ENCODE measurements around the gene ATXN10.
"Not testable (repeated sequence)": the region's sequence is repeated elsewhere in the genome, so short reads cannot be mapped to it uniquely, and the experiment has no call there.

Gene ATXN10

DNA sequence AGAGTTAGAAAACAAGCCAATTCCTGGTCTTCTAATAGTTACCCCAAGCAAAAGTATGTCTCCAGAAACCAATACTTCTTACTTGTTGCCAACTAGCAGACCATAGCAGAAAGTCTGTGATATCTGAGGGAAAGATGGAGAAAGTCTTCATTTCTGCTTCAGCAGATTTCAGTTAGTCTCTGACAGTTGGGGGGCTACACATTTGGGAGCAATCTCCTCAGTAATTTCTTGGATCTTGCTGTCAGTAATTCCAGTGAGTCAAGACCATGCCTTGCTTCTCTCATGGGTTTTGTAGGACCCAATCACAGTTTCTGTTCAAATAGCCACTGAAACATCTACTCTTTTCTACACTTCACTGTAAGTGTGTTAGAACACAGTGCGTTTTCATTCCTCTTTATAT, 118.8 kb downstream of the ATXN10 start:
- no peak for DNase-seq

GRCh38 chr22:45793161-45793560, 121.5 kb downstream of the ATXN10 start:
- no peak for DNase-seq

DNA sequence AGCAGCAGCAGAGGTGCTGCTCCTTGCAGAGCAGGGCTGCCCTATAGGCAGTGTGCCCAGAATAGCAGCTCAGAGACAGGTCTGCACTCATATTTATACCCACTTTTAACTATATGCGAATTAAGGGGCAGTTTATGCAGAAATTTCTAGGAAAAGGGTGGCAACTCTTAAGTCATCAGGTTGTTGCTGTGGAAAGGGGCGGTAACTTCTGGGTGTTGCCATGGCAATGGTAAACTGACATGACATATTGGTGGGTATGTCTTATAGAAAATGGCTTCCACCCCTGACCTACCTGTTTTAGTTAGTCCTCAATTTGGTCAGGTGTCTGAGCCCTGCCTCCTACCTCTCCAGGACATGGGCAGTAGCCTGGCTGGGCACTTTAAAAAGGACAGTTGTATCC, 122.3 kb downstream of the ATXN10 start:
- DNase-seq: no peak

- DNase-seq: not testable (repeated sequence)
Measured at GRCh38 chr22:45796009-45796408, 124.4 kb downstream of the ATXN10 start.

DNA sequence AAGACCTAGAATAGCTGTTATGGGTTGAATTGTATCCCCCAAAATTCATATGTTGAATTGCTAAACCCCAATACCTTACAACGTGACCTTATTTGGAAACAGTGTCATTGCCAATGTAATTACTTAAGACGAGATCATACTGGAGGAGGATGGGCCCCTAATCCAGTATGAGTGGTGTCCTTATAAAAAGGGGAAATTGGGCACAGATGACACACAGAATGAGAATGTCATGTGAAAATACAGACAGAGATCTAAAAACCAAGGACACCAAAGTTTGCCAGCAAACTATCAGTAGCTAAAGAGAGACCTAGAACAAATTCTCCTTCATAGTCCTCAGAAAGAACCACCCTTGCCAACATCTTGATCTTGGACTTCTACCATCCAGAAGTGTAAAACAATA, 127.7 kb downstream of the ATXN10 start:
- no peak for DNase-seq

- DNase-seq: no peak
Measured at GRCh38 chr22:45802054-45802453, 130.4 kb downstream of the ATXN10 start.

GRCh38 chr22:45804319-45804985, 132.8 kb downstream of the ATXN10 start:
- DNase-seq: no peak

- DNase-seq: no peak
Measured at GRCh38 chr22:45804986-45805325, 133.3 kb downstream of the ATXN10 start.

DNA sequence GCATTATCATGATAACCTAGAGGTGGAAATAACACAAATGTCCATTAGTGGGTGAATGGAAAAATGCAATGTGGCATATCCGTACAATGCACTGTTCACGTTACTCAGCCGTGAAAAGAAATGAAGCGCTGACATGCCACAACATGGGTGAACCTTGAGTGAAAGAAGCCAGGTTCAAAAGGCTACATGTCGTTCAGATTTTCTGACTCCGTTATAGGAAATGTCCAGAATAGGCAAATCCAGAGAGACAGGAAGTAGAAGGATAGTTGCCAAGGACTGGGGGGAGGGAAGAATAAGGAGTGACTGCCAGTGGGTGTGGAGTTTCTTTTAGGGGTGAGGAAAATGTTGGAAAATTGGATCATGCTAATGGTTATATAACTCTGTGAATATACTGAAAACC, 133.8 kb downstream of the ATXN10 start:
- no peak for DNase-seq

GRCh38 chr22:45807156-45807915, 135.7 kb downstream of the ATXN10 start:
- no peak for DNase-seq

DNA sequence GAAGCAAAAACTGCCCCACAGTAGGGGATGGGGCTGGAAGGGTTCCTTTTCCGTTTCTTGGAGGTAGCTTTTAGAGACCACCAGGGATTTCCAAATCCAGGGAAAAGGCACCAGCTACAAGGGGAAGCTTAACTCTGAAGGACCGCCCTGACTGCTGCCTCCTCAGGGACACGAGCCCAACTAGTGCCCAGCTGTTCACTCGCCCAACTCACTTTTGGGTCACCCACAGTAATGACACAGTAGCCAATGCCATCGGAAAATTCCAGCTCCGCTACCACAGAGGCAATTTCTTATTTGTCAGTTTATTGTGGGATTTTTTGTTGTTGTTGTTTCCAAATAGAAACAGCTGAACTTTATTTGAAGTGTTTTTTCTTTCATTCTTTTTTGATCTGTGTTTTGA, 141.3 kb downstream of the ATXN10 start:
- no peak for DNase-seq

DNA sequence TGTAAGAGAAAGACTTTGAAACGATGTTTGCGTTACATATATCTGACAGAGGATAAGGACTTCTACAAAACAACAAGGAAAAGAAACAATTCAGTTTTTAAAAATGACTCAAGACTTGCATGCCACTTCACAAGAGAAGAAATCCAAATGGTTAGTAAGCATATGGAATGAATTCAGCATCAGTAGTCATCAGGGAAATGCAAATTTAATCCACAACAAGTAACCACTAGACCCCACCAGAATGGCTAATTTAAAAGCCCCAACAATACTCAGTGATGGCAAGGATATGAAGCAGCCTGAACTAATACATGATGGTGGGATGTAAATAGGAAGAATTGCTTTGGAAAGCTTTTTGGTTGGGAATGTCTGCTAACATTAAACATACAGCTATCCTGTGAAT, 142.6 kb downstream of the ATXN10 start:
- DNase-seq: no peak

DNA sequence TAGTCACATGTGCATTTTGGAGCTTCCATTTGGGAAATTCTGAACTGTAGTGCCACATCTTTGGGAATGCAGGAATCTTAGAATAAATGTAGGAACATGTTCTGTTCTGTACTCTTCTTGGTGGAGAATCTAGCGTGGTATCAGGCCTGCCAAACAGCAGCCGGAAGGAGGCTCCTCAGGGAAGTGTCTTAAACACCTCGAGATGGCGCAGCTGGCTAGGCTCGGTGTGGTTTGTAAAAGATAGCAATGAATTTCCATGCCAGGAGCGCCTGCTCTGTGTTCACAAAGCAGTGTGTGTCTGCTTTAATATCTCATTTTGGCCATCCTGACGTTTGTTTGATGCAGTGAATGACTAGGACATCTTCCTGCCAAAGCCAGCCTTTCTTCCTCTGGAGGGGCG, 145.1 kb downstream of the ATXN10 start:
- DNase-seq: no peak

DNA sequence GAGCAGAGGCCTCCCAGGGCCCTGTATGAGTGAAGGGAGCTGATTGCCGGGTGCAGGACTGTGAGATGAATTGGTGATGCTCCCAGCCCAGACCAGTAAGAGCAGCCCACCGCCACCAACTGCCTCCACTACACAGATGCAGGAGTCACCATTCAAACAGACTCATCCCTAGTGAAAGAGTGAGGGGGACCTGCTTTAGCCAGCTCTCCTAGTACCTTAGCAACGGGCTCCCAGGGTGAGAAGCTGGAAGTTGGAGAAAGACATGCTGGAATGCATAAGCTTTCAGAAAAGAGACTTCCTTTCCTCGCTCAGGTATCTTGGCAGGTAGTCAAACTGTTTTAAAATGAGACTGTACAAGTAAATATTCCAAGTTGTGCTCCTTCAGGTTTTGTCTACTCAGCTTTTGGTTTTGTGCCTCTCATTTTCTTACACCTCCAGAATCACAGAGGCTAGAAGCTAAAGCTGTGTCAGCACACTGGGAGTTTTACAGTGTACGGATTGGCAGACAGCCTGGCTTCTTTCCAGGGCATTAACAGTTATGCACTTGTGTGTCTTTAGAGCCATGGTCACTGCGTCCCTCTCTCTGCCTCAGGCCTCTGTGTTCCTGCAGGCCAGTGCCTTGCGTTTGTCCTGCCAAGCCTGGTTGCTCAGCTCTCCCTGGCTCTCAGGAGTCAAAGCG, 146.2 kb downstream of the ATXN10 start:
- no peak for DNase-seq

DNA sequence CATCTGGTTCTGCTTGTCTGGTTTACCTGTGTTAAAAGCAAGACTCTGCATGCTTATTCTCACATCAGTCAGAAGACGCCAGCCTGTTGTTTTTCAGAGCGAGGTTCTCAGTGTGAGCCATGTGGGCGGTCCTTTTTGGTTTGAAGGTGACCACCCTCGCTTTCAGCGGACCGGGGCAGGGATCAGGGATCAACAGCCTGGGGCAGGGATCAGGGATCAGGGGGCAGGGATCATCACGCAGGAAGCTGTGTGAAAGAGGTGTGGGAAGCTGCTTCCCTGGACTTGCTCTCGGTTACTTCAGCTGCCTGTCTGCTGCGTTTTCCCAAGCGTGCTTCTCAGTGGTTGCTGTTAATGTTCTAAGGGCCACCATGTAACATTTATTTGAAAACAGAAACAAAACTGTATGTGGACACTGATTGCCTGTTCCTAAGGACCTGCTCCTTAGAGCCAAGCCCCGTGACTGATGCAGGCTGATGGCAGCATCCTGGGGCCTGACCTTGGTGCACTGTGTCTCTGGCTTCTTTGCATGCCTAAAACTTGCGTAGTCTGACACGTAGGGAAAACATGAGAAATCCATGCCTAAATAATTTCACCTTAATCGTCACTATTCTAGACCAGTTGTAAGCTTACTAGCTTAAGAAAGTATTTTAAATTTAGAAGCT, 146.9 kb downstream of the ATXN10 start:
- no peak for DNase-seq

DNA sequence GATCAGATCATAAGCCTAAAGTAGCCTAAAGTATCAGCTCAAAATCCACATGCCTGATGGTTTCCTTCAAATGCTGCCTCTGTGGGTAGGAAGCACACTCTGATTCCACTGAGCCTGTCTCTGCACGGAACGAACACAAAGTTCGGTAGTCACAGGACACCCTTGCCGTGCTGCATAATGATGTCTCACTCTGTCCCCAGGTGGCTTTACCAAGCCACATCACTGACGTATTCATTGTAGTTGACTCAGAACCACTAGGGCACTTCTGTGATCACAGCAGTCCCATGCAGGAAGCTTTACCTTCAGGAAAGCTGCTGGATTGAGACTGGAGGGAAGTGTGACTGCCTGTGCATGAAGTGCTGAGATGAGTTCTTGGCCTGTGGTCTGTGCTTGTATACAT, 147.7 kb downstream of the ATXN10 start:
- DNase-seq: no peak

GRCh38 chr22:45823336-45823735, 151.7 kb downstream of the ATXN10 start:
- DNase-seq: no peak

DNA sequence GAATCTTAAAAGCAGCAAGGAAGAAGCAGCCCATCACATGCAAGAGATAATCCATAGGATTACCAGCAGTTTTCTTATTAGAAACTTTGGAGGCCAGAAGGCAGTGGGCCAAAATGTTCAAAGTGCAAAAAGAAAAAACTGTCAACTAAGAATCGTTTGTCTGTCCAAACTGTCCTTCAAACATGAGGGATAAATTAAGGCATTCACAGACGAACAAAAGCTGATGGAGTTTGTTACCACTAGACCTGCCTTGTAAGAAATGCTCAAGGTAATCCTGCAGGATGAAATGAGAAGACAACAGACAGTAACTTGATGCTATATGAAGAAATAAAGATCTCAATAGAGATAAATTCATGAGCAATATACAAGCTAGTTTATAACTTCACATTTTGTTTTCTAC, 154.9 kb downstream of the ATXN10 start:
- no peak for DNase-seq

DNA sequence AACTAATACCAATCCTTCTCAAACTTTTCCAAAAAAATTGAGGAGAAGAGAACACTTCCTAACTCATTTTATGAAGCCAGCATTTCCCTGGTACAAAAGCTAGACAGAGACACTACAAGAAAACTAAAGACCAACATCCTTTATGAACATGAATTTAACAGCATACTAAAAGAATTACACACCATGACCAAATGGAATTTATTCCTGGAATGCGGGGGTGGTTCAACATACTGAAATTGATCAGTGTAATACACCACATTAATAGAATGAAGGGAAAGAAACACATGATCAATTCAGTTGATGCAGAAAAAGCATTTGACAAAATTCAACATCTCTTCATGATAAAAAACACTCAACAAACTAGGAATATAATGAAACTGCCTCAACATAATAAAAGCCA, 157.2 kb downstream of the ATXN10 start:
- DNase-seq: no peak

- no peak for DNase-seq
Measured at GRCh38 chr22:45830531-45831245, 159.1 kb downstream of the ATXN10 start.

GRCh38 chr22:45831394-45831793, 159.8 kb downstream of the ATXN10 start:
- DNase-seq: no peak

DNA sequence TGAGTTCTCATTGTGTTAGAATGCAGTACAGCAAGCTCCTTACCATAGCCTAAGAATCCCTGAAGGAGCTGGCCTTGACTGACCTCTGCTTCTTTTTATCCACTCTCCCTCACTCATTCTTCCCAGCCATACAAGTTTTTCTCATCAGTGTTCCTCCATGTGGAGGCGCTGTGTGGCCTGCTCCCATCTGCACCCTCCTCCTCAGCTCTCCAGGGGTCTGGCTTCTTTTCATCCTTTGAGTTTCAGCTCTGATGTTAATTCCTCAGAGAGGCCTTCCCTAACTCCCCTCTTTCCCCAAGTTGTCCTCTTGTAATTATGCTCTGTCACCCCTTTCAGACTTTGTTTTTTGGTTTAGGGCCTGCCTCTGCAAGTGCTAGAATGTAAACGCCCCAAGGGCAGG, 160.5 kb downstream of the ATXN10 start:
- DNase-seq: no peak

DNA sequence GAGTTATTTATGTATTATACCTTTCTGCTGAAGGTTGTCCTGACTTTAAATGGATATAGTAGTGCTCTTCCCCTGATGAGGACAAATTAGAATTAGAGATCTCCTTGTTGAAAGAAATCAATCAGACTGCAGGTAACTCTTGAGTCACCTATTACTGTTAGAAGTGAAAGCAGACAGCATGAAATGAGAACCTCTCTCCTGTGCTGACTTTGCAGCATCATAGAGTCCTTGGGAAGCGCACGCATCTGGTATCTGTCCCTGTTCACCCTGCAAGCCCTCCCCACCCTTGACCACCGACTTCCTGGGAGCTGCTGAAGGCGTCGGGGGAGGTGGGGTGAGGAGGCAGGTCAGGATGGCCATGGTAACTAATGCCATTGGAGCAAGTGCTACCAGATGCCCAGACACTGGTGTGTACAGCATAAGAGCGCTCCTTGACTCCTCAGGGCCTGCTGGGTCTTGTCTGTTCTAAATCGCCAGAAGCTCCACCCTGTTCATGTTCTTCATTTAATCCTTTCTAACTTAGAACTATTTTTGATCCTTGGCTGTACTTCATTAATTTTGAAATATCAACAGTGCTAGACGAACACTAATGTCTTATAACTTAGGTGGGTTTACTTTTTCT, 161.4 kb downstream of the ATXN10 start:
- no peak for DNase-seq

Measured in CD4-positive, alpha-beta T cell treated with Interferon gamma for 1 hour (primary cell).